ENCODE data around the gene TPCN2. TPM values are rescaled to one million over a fixed set of nuclear protein-coding genes. Genes with fewer than 3 reads are reported as not detected.

TPCN2 gene
- total RNA-seq, 2 experiments from 2014 or later: 18.0 to 22.1 TPM

DNA sequence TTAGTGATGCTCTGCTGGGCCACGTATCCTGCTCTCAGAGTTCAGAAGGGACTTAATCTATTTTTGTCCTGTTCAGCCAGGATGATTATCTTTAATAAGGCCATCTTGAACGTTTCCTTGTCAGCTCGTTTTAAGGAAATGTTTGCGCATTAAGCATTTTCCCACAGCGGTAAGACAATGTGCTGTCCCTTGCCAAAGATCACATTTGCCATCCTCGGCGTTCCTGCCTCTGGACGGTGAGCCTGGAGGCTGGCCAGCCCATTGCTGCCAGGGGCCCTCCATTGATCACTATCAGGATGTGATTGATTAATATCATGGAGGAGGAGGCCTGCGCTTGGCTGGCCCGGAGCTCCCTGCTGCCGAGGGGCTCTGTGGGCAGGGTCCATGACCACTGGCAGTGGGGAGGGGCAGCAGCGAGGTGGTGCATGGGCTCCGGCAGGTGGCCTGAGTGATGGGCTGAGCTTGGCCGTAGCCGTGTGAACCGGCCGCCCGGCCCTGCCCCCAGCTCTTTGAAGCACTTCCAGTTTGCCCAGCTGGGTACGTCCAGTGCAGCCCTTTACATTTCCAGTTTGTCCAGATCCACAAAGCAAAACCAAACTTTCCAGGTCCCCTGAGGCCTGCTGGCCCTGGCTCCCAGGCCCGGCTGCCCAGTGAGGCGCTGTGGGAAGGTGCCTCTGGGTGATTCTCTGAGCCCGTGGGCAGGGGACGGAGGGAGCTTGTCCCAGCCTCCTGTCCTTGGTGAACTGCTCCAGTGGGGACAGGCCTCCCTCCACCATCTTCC is 57.5 kb downstream of the TPCN2 start:
- H3K9me3 Mint-ChIP-seq: peaks cover 5% of the 10 kb centered on the region

DNA sequence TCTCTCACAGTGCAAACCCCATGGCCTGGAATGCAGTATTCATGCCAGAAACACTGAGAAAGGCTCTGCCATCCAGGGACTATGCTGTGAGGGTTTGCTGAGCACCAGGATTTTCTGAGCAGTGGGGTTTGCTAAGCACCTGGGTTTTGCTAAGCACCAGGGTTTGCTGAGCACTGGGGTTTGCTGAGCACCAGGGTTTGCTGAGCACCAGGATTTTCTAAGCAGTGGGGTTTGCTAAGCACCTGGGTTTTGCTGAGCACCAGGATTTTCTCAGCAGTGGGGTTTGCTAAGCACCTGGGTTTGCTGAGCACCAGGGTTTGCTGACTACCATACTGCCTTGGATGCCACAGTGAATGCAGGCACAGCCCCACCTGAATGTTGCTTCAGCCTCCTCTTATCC is 58.7 kb downstream of the TPCN2 start:
- no peak overlapping the region for H3K4me3 Mint-ChIP-seq
- H3K36me3 Mint-ChIP-seq (ENCODE audit: low read depth): no peaks in the 10 kb centered on the region
- ChIA-PET CTCF (no interaction called here), POLR2A (no interaction called here)
- H3K27ac Mint-ChIP-seq: no peak overlapping the region
- H3K9me3 Mint-ChIP-seq: peaks cover 5% of the 10 kb centered on the region
- H3K27me3 Mint-ChIP-seq: no peaks in the 10 kb centered on the region
- DNase-seq: no peak
- peaks cover 5% of the 10 kb centered on the region for H3K4me1 Mint-ChIP-seq

More for the DNA sequence above, 57.5 kb downstream of the TPCN2 start:
- H3K27ac Mint-ChIP-seq: no peak overlapping the region
- no peak overlapping the region for H3K4me3 Mint-ChIP-seq
- ChIA-PET POLR2A (no interaction called here), CTCF (interaction anchor here (1.0 to 1.4 kb wide), 2 partner anchors 13 to 536 kb away, joined by 3 read pairs; no protein-coding TSS in a partner anchor)
- DNase-seq: no peak
- H3K36me3 Mint-ChIP-seq (ENCODE audit: low read depth): no peaks in the 10 kb centered on the region
- peaks cover 5% of the 10 kb centered on the region for H3K4me1 Mint-ChIP-seq
- H3K27me3 Mint-ChIP-seq: no peaks in the 10 kb centered on the region

DNA sequence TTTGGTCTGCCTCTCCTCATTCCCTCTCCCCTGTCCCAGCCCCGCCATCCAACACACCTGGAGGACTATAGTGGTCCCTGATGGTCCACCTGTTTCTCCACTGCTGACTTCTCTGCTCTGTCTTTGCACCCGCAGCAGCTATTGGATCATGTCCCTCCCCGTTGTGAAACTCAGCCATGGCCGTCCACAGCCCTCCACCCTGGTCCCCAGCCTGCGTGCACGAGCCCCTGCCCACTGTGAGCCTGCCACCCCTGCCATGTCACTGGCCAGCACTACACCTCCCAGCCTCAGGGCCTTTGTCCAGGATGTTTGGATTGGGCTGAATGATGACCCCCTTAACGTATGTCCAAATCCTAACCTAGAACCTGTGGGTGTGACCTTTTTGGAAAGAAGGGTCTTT is 59.3 kb downstream of the TPCN2 start:
- H3K27me3 Mint-ChIP-seq: no peaks in the 10 kb centered on the region
- no peak for DNase-seq
- peaks cover 5% of the 10 kb centered on the region for H3K9me3 Mint-ChIP-seq
- H3K36me3 Mint-ChIP-seq (ENCODE audit: low read depth): no peaks in the 10 kb centered on the region
- ChIA-PET POLR2A (no interaction called here), CTCF (no interaction called here)
- H3K4me3 Mint-ChIP-seq: no peak overlapping the region
- H3K4me1 Mint-ChIP-seq: peaks cover 5% of the 10 kb centered on the region
- H3K27ac Mint-ChIP-seq: no peak overlapping the region

DNA sequence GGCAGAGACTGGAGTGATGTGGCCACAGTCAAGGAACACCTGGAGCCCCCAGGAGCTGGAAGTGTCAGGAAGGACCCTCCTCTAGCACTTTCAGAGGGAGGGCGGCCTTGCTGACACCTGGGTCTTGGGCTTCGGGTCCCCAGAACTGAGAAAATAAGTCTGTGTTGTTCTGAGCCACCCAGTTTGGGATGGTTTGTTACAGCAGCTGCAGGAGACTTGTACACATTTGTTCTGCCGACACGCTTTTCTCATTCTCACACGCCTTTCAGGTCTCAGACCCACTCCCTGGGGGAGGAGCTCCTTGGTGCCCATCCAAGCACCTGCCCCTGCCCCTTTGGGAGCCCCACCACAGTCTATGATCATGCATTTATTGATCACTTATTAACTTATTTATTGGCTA is 59.8 kb downstream of the TPCN2 start:
- peaks cover 5% of the 10 kb centered on the region for H3K4me1 Mint-ChIP-seq
- CTCF ChIA-PET: no interaction called here
- peaks cover 5% of the 10 kb centered on the region for H3K9me3 Mint-ChIP-seq
- H3K36me3 Mint-ChIP-seq (ENCODE audit: low read depth): no peaks in the 10 kb centered on the region
- POLR2A ChIA-PET: no interaction called here
- H3K27me3 Mint-ChIP-seq: no peaks in the 10 kb centered on the region
- H3K4me3 Mint-ChIP-seq: no peak overlapping the region
- DNase-seq: no peak
- no peak overlapping the region for H3K27ac Mint-ChIP-seq

DNA sequence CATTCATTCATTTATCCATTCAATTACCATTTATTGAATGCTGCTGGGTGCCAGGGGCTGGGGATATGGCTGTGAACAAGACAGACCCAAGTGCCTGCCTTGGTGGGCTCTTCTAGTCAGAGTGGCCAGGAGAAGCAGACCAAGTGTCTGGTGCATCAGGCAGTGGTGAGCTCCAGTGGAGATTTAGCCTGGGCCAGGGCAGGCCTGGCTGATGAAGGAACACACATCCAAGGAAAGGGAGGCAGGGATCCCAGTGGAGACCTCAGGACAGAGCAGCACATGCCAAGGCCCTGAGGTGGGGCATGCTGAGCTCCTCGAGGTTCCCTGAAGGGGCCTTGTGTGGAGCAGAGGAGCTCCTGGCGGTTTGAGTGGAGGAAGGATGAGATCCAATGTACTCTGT is 60.4 kb downstream of the TPCN2 start:
- POLR2A ChIA-PET: no interaction called here

DNA sequence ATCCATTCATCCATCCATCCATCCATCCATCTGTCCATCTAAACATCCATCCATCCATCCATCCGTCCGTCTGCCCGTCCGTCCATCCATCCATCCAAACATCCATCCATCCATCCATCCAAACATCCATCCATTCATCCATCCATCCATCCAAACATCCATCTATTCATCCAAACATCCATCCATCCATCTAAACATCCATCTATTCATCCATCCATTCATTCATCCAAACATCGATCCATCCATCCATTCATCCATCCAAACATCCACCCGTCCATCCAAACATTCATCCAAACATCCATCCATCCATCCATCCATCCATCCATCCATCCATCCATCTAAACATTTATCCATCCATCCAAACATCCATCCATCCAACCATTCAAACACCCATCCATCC is 61.7 kb downstream of the TPCN2 start:
- H3K4me1 Mint-ChIP-seq: peaks cover 5% of the 10 kb centered on the region
- no peak for DNase-seq
- no peak overlapping the region for H3K27ac Mint-ChIP-seq
- no peak overlapping the region for H3K4me3 Mint-ChIP-seq
- peaks cover 5% of the 10 kb centered on the region for H3K9me3 Mint-ChIP-seq
- POLR2A ChIA-PET: no interaction called here
- no peaks in the 10 kb centered on the region for H3K27me3 Mint-ChIP-seq
- CTCF ChIA-PET: no interaction called here
- no peaks in the 10 kb centered on the region for H3K36me3 Mint-ChIP-seq (ENCODE audit: low read depth)

More for the DNA sequence above, 60.4 kb downstream of the TPCN2 start:
- Mint-ChIP-seq H3K4me1 (peaks cover 5% of the 10 kb centered on the region), H3K9me3 (peaks cover 5% of the 10 kb centered on the region), H3K27ac (no peak overlapping the region), H3K27me3 (no peaks in the 10 kb centered on the region), H3K4me3 (no peak overlapping the region), H3K36me3 (ENCODE audit: low read depth) (no peaks in the 10 kb centered on the region)
- CTCF ChIA-PET: interaction anchor here (0.9 kb wide), 1 partner anchor 19 kb away, joined by 3 read pairs; no protein-coding TSS in a partner anchor
- DNase-seq: no peak

DNA sequence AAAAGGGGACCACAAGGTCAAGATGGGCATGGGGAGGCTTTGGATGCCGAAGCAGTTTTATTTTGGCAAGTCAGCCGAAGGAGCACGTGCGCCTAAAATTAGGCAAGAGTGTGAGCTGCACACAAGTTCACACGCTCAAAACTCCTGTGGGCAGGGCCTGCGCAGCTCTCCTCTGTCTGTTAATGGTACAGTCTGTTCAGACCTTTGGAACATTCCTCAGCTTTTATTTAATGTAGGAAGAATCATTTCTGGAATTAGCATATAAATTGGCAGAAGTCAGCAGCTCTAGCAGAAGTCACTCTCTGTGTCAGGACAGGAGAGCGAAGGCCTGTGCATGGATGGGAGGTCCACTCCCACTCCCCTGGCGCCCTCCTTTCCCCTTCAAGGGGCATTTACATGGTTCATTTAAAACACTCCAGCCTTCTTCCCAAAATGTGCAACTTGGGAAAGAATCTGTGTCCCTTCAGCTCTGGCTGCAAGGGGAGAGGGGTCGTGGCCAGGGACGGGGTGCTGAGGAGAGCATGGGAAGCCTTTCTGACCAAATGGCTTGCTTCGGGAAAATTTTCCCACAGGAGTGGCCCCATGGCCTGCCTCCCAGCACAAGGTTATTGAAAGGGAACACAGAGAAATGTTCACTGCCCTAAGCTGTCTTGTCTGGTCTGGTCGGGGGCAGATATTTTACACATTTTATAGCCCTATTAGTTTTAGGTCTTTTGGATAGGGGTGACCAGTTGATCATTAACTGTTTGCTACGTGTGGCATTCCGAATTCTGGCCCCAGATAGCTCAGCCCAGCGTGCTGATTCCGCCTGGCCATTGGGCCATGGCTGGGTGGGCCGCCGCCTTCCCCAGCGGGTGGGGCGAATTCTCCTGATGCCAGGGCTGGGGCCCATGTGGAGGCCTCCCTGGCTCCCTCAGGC is 63.2 kb downstream of the TPCN2 start:
- no peak for DNase-seq
- Mint-ChIP-seq H3K4me1 (peaks cover 2% of the 10 kb centered on the region), H3K4me3 (no peak overlapping the region), H3K9me3 (peaks cover 5% of the 10 kb centered on the region), H3K27ac (no peak overlapping the region), H3K36me3 (ENCODE audit: low read depth) (no peaks in the 10 kb centered on the region), H3K27me3 (no peaks in the 10 kb centered on the region)
- CTCF ChIA-PET: no interaction called here
- POLR2A ChIA-PET: no interaction called here

DNA sequence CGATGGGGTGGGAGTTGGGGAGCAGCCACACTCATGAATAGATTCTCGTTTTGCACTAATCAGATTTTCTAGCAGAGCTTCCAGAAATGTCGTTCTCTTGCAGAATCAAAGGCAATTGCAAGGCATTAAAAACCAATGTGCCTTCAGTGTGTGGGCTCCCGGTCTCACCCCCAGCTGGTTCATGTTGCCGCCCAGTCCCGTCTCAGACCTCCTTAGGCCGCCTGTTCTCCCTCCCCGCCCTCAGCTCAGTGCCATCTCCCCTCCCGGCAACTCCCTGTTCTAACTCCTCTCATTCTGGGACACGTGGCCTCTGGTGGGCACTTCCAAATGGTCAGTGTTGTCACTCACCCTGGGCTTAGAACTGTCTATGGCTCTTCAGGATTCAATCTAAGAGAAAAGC is 64.5 kb downstream of the TPCN2 start:
- peaks cover 5% of the 10 kb centered on the region for H3K9me3 Mint-ChIP-seq
- H3K27me3 Mint-ChIP-seq: no peaks in the 10 kb centered on the region
- no peaks in the 10 kb centered on the region for H3K36me3 Mint-ChIP-seq (ENCODE audit: low read depth)
- ChIA-PET POLR2A (no interaction called here), CTCF (no interaction called here)
- no peak overlapping the region for H3K4me3 Mint-ChIP-seq
- no peak overlapping the region for H3K27ac Mint-ChIP-seq
- no peak for DNase-seq
- H3K4me1 Mint-ChIP-seq: no peaks in the 10 kb centered on the region

DNA sequence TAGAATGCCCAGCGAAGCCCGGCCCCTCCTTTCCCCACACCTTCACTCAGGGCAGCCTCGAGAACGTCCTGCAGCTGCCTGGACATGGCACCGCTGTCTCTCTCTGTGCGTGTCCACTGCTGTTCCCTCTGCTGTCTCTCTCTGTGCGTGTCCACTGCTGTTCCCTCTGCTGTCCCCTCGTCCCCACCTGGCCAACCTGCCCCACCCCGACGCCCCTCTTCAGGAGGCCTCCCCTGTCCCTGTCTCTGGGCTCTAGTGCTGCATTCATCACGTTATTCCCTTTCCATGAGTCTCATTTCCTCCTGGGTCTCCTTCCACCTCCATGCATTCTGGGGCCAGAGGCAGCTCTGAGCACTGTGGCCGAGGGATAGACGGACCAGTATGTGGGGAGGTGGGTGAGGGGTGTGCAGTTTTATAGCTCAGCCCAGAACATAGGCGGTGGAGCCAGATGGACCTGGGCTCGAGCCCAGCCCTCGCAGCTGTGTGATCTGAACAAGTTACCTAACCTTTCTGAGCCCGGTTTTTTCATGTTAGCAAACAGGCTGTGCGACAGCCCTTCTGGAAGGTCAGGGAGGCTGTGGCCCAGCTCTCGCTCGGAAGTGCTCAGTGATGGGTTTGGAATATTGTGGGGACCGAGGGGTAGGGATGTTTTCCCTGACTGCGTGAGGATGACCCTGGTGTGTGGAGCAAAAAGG is 65.1 kb downstream of the TPCN2 start:
- no peak for DNase-seq

DNA sequence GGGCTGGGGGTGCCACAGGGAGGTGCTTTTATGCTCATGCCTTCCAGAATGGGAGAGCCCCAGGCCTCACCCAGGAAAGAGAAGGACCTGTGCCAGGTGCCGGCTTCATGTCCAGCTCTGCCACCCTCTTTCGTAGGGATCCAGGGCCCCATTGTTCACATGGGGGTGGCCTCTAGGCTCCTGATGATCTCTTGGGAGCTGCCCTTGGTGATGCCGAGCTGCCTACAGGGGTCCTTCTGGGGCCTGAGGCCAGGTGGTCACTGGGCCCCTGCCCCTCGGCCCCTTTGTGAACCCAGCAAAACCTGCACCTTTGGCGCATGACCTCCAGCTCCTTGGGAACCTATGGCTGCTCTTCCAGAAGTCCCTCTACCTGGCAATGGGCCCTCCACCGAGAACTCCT is 65.6 kb downstream of the TPCN2 start:
- no peak overlapping the region for H3K27ac Mint-ChIP-seq
- CTCF ChIA-PET: no interaction called here
- H3K4me3 Mint-ChIP-seq: no peak overlapping the region
- peaks cover 5% of the 10 kb centered on the region for H3K9me3 Mint-ChIP-seq
- no peaks in the 10 kb centered on the region for H3K4me1 Mint-ChIP-seq
- H3K27me3 Mint-ChIP-seq: no peaks in the 10 kb centered on the region
- DNase-seq: no peak
- POLR2A ChIA-PET: no interaction called here
- no peaks in the 10 kb centered on the region for H3K36me3 Mint-ChIP-seq (ENCODE audit: low read depth)

More for the DNA sequence above, 65.1 kb downstream of the TPCN2 start:
- Mint-ChIP-seq H3K4me1 (no peaks in the 10 kb centered on the region), H3K27me3 (no peaks in the 10 kb centered on the region), H3K4me3 (no peak overlapping the region), H3K27ac (no peak overlapping the region), H3K36me3 (ENCODE audit: low read depth) (no peaks in the 10 kb centered on the region), H3K9me3 (peaks cover 5% of the 10 kb centered on the region)
- ChIA-PET POLR2A (no interaction called here), CTCF (no interaction called here)

DNA sequence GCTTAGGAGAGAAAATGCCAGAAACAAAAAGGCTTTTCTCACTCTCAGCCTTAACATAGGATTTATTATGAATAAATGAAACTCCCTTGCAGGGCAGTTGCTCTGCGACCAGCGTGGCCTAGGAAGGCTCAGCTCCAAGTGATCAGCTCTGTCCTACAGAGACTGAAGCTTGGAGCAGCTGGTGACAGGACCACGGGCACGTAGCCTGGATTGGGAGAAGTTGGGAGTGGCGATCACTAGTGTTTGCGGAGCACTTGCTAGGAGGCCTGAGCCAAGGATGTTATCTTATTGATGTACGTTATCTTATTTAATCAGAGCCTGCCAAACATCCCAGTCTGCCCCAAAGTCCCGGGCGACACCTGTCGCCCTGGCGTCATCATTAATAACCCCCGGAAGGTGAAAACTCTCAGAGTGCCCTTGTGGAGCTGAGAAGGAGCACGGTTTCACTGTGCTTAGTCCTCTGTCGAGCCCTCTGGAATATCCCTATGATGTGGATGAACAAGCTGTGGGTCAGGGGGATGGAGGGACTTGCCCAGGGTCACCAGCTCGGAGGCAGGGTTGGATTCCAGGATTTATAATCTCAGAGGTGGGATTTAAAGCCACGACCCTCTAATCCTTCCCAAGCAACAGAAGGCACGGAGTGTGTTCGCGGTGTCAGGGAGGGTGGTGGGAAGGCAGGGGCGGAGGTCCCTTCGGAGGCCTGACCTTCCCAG is 66.2 kb downstream of the TPCN2 start:
- H3K36me3 Mint-ChIP-seq (ENCODE audit: low read depth): no peaks in the 10 kb centered on the region

DNA sequence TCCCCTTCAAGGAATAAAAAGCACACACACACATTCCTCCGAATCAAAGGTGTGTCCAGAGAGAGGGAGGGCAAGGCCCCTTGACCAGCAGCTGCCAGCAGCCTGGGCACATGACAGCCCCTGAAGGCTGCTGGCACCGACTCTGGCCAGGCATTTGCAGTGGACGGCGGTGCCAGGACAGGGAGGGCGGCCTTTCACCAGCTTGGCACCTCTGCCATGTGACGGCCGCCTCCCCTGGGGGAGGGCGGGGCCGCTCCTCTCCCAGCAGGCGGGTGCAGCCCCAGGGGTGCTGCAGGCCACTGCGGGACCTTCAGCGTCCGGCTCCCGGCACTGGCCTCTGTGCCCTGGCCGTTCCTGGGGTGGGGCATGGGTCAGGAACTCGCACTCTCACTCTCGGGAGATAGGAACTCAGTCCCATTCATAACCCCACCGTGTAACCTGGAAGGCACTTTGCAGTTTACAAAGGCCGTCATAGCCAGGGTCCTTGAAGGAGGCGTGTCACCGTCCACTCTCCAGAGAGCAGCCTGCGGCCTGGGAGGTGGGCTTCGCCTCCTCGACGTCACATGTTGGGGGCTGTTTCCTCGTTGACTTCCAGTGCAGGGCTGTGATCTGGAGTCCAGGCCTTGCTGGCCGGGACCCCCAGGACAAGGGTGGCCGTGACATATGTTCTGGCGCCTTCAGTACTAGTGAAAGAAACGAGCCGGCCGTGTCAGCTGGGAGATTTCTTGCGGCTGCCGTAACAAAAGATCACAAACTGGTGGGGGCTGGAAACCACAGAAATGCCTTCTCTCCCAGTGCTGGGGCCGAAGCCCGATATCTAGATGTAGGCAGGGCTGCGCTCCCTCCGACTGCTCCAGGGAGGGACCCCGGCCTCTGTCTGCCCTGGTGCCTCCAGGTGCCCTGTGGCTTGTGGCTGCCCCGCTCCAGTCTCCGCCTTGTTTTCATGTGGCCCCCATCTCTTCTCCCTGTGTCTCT is 67.1 kb downstream of the TPCN2 start:
- no peak for DNase-seq
- ChIA-PET CTCF (no interaction called here), POLR2A (no interaction called here)
- no peak overlapping the region for H3K27ac Mint-ChIP-seq
- H3K4me3 Mint-ChIP-seq: no peak overlapping the region
- H3K9me3 Mint-ChIP-seq: no peaks in the 10 kb centered on the region
- H3K36me3 Mint-ChIP-seq (ENCODE audit: low read depth): no peaks in the 10 kb centered on the region
- peaks cover 5% of the 10 kb centered on the region for H3K4me1 Mint-ChIP-seq
- no peaks in the 10 kb centered on the region for H3K27me3 Mint-ChIP-seq

More for the DNA sequence above, 66.2 kb downstream of the TPCN2 start:
- peaks cover 2% of the 10 kb centered on the region for H3K4me1 Mint-ChIP-seq
- no peak overlapping the region for H3K4me3 Mint-ChIP-seq
- POLR2A ChIA-PET: no interaction called here
- H3K27me3 Mint-ChIP-seq: no peaks in the 10 kb centered on the region
- no peak for DNase-seq
- peaks cover 5% of the 10 kb centered on the region for H3K9me3 Mint-ChIP-seq
- H3K27ac Mint-ChIP-seq: peak overlapping the region; percentile 19
- CTCF ChIA-PET: no interaction called here

Data from activated CD4-positive, alpha-beta T cell treated with anti-CD3 and anti-CD28 coated beads, Interleukin-2, amount 10 ng/mL, durations not matched to agents 7 days and 5 days (primary cell).